ENCODE data around the gene NUCB1. TPM values are rescaled to one million over a fixed set of nuclear protein-coding genes. Genes with fewer than 3 reads are reported as not detected.

The NUCB1 gene
- total and polyA plus RNA-seq, 9 of the 15 experiments (the other 6 are each of a cell fraction or from before 2014, with no cell fraction given) = 3.1 to 153 (median 71.7) TPM

DNA sequence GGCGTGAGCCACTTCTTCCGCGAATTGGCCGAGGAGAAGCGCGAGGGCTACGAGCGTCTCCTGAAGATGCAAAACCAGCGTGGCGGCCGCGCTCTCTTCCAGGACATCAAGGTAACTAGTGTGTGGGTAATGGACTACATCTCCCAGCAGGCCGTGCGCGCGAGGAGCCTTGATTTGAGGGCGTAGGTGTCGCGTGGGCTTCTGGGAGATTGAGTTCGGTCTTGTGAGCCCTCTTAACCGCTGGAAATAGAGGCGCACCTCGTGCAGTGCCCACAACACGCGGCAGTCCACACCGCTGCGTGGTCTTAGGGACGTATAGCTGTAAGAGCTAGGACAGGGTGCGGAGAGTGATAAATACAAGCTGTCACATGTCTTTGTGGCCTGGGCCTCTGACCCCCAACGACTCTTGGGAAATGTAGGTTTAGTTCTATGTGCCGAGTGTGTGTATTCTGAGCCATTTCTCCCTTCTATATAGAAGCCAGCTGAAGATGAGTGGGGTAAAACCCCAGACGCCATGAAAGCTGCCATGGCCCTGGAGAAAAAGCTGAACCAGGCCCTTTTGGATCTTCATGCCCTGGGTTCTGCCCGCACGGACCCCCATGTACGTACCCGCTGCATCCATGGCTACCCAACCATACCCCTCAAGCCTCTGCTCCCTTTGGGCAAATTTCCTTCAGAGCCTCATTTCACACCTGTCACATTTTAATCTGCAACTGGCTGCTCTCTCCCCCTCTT, 65.9 kb downstream of the NUCB1 start (continued):
- TF ChIP-seq ASH1L (IDR thresholded peaks at IDR 0.05; ENCODE audit: borderline replicate concordance, low read depth, partially characterized antibody) (no peak), ZNF41 (CRISPR knock-in tag; conservative IDR thresholded peaks at IDR 0.05) (no peak), MAFG (tag; conservative IDR thresholded peaks at IDR 0.05) (no peak), ZNF431 (CRISPR knock-in tag; IDR thresholded peaks at IDR 0.05) (peak; percentile 68; the same call in 1 of the 2 replicates), KLF16 (IDR thresholded peaks at IDR 0.05) (no peak), RFX1 (IDR thresholded peaks at IDR 0.05) (no peak), JUND (IDR thresholded peaks at IDR 0.05; ENCODE audit: borderline replicate concordance, low read depth, low read length) (no peak), JUND (tag; IDR thresholded peaks at IDR 0.05; ENCODE audit: borderline replicate concordance, low read depth, low read length) (no peak), POLR2AphosphoS5 (IDR thresholded peaks at IDR 0.05; ENCODE audit: control insufficient read depth, insufficient read depth, low read depth, low read length) (peak; percentile 24; the same call in 1 of the 2 replicates), SIN3A (IDR thresholded peaks at IDR 0.05; ENCODE audit: borderline replicate concordance in 2 of 2, control insufficient read depth in 1 of 2, low read depth in 2 of 2, low read length in 2 of 2) (peak in 1 of 2 experiments; percentile 3; a peak in 1 of 4 replicates), ZNF280A (IDR thresholded peaks at IDR 0.05; ENCODE audit: low read depth, partially characterized antibody) (no peak), PHB2 (IDR thresholded peaks at IDR 0.05; ENCODE audit: low read depth) (no peak), CCAR2 (IDR thresholded peaks at IDR 0.05; ENCODE audit: low read depth, low read length) (no peak), ETS2 (tag; IDR thresholded peaks at IDR 0.05; ENCODE audit: borderline replicate concordance, poor library complexity, severe bottlenecking) (no peak), ETV6 (IDR thresholded peaks at IDR 0.05; ENCODE audit: borderline replicate concordance in 1 of 2, low read depth in 2 of 2, low read length in 1 of 2) (no peak), ETV6 (CRISPR knock-in tag; IDR thresholded peaks at IDR 0.05; ENCODE audit: borderline replicate concordance) (no peak), ARNT (IDR thresholded peaks at IDR 0.05) (no peak), SNIP1 (IDR thresholded peaks at IDR 0.05; ENCODE audit: low read depth) (no peak), ELF4 (CRISPR knock-in tag; IDR thresholded peaks at IDR 0.05) (no peak), NONO (IDR thresholded peaks at IDR 0.05; ENCODE audit: low read depth in 2 of 2, low read length in 1 of 2) (no peak), ZNF124 (CRISPR knock-in tag; IDR thresholded peaks at IDR 0.05) (no peak), ETV5 (CRISPR knock-in tag; IDR thresholded peaks at IDR 0.05; ENCODE audit: low read depth) (0 out of 2 replicates have a peak, but pooled peaks have one; percentile 25), ZZZ3 (IDR thresholded peaks at IDR 0.05) (no peak), MED1 (CRISPR knock-in tag; IDR thresholded peaks at IDR 0.05; ENCODE audit: borderline replicate concordance) (0 out of 2 replicates have a peak, but pooled peaks have one; percentile 28), NR4A1 (CRISPR knock-in tag; IDR thresholded peaks at IDR 0.05) (no peak), NR4A1 (tag; IDR thresholded peaks at IDR 0.05) (no peak)
